Fibroblast of pulmonary artery (primary cell): Measurements from ENCODE around the gene GPT2.
A peak's percentile ranks its signal among the peaks of the same experiment; 100 is the strongest.

Source experiments
- DNase-seq: peaks from one replicate; pipeline ENCODE4 v3.0.0-alpha.2; 2010; ENCODE audit warnings: low read depth
- H3K4me3 ChIP-seq: replicated peaks from 2 replicates; pipeline ENCODE4 v1.5.1; 2011; ENCODE audit warnings: low read depth, mild to moderate bottlenecking, control low read depth, low read length, moderate library complexity
- TF ChIP-seq, protein P1 (sequence below): IDR thresholded peaks from 2 replicates; pipeline ENCODE4 v1.5.1; 2011; ENCODE audit warnings: mild to moderate bottlenecking, control low read depth, low read length, inconsistent platforms; ENCODE audit errors: missing control alignments

The GPT2 gene

DNA sequence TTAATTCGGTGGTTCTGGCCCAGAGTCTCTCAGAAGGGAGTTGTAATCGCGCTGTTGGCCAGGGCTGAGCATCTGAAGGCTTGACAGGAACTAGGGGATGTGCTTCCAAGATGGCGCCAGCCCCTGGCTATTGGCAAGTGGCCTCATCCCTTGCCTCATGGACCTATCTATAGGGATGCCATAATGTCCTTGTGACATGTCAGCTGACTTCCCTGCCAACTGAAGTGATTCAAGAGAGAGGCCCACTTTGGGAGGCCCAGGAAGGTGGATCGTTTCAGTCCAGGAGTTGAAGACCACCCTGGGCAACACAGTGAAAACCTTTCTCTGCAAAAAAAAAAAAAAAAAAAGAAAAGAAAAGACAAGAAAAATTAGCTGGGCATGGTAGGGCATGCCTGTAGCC lies 38.2 kb upstream of the GPT2 start:
- TF ChIP-seq, protein P1, sequence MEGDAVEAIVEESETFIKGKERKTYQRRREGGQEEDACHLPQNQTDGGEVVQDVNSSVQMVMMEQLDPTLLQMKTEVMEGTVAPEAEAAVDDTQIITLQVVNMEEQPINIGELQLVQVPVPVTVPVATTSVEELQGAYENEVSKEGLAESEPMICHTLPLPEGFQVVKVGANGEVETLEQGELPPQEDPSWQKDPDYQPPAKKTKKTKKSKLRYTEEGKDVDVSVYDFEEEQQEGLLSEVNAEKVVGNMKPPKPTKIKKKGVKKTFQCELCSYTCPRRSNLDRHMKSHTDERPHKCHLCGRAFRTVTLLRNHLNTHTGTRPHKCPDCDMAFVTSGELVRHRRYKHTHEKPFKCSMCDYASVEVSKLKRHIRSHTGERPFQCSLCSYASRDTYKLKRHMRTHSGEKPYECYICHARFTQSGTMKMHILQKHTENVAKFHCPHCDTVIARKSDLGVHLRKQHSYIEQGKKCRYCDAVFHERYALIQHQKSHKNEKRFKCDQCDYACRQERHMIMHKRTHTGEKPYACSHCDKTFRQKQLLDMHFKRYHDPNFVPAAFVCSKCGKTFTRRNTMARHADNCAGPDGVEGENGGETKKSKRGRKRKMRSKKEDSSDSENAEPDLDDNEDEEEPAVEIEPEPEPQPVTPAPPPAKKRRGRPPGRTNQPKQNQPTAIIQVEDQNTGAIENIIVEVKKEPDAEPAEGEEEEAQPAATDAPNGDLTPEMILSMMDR, result no peak
- H3K4me3 ChIP-seq, result no peak overlapping the region
- no peak for DNase-seq

DNA sequence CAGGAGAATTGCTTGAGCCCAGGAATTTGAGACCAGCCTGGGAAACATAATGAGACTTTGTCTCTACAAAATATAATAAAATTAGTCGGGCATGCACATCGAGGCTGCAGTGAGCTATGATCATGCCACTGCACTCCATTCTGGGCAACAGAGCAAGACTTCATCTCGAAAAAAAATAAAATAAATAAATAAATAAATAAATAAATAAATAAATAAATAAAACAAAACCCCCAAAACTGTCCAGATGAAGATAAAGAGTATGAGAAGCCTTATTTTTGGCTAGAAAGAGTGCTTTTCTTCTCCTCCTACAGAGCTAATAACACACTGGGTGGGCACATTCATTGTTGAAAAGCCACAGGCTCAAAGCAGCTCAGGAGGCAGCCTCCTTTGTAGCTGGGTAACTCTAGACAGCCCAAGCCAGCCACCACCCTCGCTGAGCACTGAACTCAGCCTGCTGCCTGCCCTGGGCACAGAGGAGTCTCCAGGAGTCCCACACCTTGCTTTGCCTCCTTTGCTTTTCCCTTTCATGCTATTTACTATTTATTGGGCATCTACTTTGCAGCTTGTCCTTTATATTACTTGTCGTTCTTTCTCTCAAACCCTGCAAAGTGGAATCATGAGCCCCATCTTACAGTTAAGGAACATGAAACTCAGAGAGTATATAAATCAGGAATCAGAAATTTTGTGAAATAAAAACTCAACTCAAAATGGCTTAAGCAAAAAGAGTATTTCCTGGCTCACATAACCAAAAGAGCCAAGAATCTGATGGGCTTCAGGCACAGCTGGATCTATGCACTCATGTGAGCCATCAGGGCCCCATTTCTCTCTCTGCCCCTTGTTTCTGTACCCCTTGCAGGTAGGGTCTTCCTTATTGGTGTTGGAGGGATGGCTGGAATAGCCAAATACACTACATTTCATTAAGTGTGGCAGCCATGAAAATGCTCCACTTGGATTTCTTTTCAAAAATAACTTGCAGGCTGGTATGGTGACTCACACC lies 35.1 kb upstream of the GPT2 start:
- no peak overlapping the region for H3K4me3 ChIP-seq
- TF ChIP-seq, protein P1, result no peak
- DNase-seq, result no peak

DNA sequence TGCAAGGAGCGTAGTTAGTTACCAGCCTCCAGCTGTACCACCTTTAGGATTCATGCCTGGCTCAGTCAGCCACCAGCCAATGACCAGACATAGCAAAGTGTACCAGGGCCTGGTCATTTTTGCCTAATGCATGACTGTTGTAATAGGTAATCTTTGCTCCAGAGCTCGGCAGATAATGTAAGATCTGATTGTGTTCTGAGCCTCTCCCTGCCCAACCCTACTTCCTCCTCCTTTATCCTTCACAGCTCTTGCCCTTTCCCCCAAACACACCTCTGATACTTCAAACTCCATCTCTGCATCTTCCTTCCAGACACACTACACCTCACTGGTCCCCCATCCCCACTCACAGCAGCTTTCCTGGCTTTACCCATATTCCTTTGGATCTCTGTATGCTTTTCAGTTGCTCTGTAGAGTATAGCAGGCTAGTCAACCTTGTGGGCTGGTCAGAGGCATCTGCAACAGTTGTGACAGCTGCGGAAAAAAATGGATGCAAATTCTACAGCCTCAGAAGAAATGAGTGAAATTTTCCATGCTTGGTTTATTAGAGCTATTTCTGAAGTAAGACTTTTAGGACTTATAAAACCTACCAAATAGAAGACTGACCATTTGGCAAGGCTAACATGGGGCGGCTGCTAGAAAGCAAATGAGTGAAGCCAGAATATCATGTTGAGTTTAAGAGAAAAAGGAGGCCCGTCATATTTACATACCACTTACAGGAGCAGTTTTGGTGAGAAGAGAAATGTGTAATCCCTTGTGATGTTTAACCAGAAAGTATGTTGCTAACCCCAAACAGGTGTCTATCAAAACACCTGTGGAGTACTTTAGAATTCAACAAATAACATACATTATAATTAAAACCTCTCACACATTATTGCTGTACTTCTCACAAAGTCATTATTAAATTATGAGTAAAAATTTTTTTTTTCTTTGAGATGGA lies 33.3 kb upstream of the GPT2 start:
- DNase-seq, result no peak
- TF ChIP-seq, protein P1, result no peak
- no peak overlapping the region for H3K4me3 ChIP-seq

DNA sequence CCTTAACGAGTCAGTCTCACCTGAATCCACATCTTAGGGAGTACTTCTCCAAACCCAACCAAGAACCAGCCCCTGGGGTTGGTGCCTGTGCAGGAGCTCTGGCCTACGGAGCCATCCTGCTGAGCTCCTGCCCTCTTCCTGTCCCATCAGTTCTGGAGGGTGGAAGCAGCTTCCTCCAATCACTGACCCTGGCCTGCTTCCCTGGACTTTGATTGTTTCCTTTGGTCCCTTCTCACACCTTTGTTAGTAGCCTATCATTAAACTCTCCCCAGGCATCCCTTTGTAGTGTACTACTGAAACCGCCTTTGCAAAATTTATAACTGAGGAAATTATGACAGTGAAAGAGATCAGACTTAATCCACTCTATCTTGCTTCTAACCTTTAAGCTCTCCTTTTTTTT lies 32.0 kb upstream of the GPT2 start:
- TF ChIP-seq, protein P1, result no peak
- DNase-seq, result no peak

DNA sequence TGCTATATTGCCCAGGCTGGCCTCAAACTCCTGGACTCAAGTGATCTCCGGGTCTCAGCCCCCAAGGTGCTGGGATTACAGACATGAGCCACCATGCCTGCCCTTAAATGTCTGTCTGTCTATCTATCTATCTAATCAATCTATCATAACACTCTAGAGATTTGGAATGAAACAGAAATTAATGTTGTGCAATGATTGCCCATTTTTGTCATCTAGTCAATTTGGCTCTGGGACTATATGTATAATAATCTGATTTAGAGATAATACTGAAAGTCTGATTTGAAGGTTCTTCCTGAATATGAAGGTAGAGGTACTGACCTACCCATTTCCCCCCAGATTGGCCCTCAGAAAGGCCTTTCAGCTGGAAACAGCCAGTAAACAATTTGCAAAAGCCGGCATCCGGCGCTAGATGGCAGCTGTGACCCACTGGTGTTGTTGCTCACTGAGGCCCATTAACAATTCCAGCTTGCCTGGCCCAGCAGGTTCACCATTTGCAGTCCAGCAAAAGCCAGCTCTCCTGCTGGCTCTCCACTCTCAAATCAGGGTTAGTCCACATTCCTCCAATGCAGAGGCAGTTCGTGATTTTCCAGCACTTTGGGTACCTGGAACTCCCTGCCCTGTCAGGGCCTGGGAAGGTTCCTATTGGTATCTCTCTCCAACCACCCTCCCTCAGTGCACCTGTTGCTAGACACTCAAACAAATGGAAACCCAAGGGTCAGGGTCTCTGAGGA lies 30.3 kb upstream of the GPT2 start:
- TF ChIP-seq, protein P1, result peak; percentile 92
- DNase-seq, result peak; percentile 83
- H3K4me3 ChIP-seq, result no peak overlapping the region

More for the DNA sequence above, 32.0 kb upstream of the GPT2 start:
- H3K4me3 ChIP-seq, result no peak overlapping the region

DNA sequence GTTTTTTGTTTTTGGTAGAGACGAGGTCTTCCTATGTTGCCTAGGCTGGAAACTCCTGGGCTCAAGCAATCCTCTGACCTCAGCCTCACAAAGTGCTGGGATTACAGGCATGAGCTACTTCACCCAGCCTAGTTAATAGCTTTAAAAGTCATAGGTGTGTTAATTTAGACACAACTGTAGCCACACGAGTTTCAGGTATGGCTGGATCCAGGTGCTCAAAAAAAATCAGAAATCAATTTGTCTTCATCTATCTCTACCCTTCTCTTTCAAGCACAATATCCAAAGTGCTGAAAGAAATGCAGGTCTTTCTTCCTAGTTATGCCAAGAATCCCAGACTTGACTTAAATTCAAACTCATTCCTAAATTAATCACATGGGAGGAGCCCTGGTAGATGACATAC lies 29.3 kb upstream of the GPT2 start:
- H3K4me3 ChIP-seq, result no peak overlapping the region
- TF ChIP-seq, protein P1, result no peak
- DNase-seq, result no peak
